K562 (cell line): ENCODE results near the gene ADAM22. TPM values are rescaled to one million over a fixed set of nuclear protein-coding genes. Genes with fewer than 3 reads are reported as not detected.
A peak's percentile ranks its signal among the peaks of the same experiment; 100 is the strongest.

Source experiments
- CBX3 ChIP-seq, 2 experiments: IDR thresholded peaks; 1 replicate in 1 of 2; 2 replicates in 1 of 2; pipeline ENCODE4 v1.6.1; 2012; ENCODE audit warnings: inconsistent platforms in 2 of 2, low read length in 2 of 2, borderline replicate concordance in 1 of 2, control low read depth in 1 of 2
- CGGBP1 ChIP-seq: fragments of 250-450 bp; sonication (Bioruptor Pico); IDR thresholded peaks from 2 replicates; pipeline ENCODE4 v1.9.0; 2021; ENCODE audit warnings: mild to moderate bottlenecking
- CREB3L1 ChIP-seq: fragments of 450-650 bp; IDR thresholded peaks from 2 replicates; pipeline ENCODE4 v1.6.1; 2014; ENCODE audit warnings: low read depth, mild to moderate bottlenecking, moderate library complexity, borderline replicate concordance
- ELF1 ChIP-seq: fragments of 200-800 bp; sonication (Bioruptor generic); IDR thresholded peaks from 2 replicates; pipeline ENCODE4 v1.6.1; 2016; ENCODE audit warnings: missing genetic modification characterization, missing compliant biosample characterization
- FOXK2 ChIP-seq, 2 experiments: fragments of 450-650 bp; IDR thresholded peaks in 1 of 2; conservative IDR thresholded peaks in 1 of 2; 2 replicates each; pipeline ENCODE4 v1.6.1; 2016; ENCODE audit warnings: low read depth in 2 of 2, mild to moderate bottlenecking in 1 of 2
- HMBOX1 ChIP-seq: sonication (generic); IDR thresholded peaks from 2 replicates; pipeline ENCODE4 v1.6.1; 2016
- HNRNPH1 ChIP-seq: fragments of 200-400 bp; formaldehyde crosslinking; optimal IDR thresholded peaks from 2 replicates; pipeline ENCODE3; 2017; ENCODE audit warnings: low read depth, mild to moderate bottlenecking, low read length, moderate library complexity
- IRF1 ChIP-seq: sonication (generic); formaldehyde crosslinking; IDR thresholded peaks from 2 replicates; pipeline ENCODE4 v1.8.0; 2022; ENCODE audit warnings: missing genetic modification reagents, mild to moderate bottlenecking, borderline replicate concordance
- NCOA1 ChIP-seq: fragments of 450-650 bp; IDR thresholded peaks from 2 replicates; pipeline ENCODE4 v1.6.1; 2016; ENCODE audit warnings: low read depth
- NELFE ChIP-seq: IDR thresholded peaks from 2 replicates; pipeline ENCODE4 v1.6.1; 2011; ENCODE audit warnings: mild to moderate bottlenecking; ENCODE audit not compliant: insufficient read depth, insufficient read length
- PKNOX1 ChIP-seq: fragments of 450-650 bp; IDR thresholded peaks from 2 replicates; pipeline ENCODE4 v1.6.1; 2016
- PURB ChIP-seq: sonication (generic); formaldehyde crosslinking; IDR thresholded peaks from 2 replicates; pipeline ENCODE4 v1.9.0; 2021; ENCODE audit warnings: low read depth, mild to moderate bottlenecking, missing genetic modification reagents
- RFX1 ChIP-seq: fragments of 450-650 bp; IDR thresholded peaks from 2 replicates; pipeline ENCODE4 v1.6.1; 2016; ENCODE audit warnings: mild to moderate bottlenecking, moderate library complexity
- XRCC5 ChIP-seq: fragments of 200-400 bp; formaldehyde crosslinking; IDR thresholded peaks from 2 replicates; pipeline ENCODE4 v1.6.1; 2017; ENCODE audit warnings: low read depth, mild to moderate bottlenecking, low read length
- ZKSCAN3 ChIP-seq: fragments of 250-450 bp; sonication (Bioruptor Pico); IDR thresholded peaks from 2 replicates; pipeline ENCODE4 v1.4.0; 2020
- ZNF174 ChIP-seq: fragments of 250-450 bp; sonication (Bioruptor Pico); IDR thresholded peaks from 2 replicates; pipeline ENCODE4 v1.4.0; 2020; ENCODE audit warnings: mild to moderate bottlenecking
- ZNF197 ChIP-seq: fragments of 200-800 bp; sonication (Bioruptor generic); IDR thresholded peaks from 2 replicates; pipeline ENCODE4 v1.6.1; 2016; ENCODE audit warnings: low read depth, missing genetic modification characterization, missing compliant biosample characterization
- polyA plus RNA-seq, 8 experiments: library from polyadenylated mRNA; depleted of rRNA in 4 of 8; stranded (reverse) in 5 of 8; unstranded in 3 of 8; fragments of >200 nt; fragmentation: Nextera tagmentation in 2 of 8; fragmentation: Illumina TruSeq in 1 of 8; extraction: Ambion mirVana in 2 of 8; extraction: Trizol in 1 of 8; gene quantifications; 2 replicates each; pipeline versions ENCODE4 v1.2.1 to v1.2.3, GENCODE V29; 2011 to 2014; ENCODE audit warnings: inconsistent platforms in 1 of 8, missing spikeins in 1 of 8
- total RNA-seq, 7 experiments: library from RNA; depleted of rRNA in 6 of 7; stranded (reverse); fragments of >200 nt in 6 of 7; fragmentation: Illumina TruSeq in 2 of 7; extraction: Trizol in 2 of 7; gene quantifications; 2 replicates each; pipeline versions ENCODE4 v1.2.1 to v1.2.3, GENCODE V29; 2011 to 2021; ENCODE audit warnings: low replicate concordance in 1 of 7
- TF ChIP-seq, protein P1 (sequence below): fragments of 150-350 bp; conservative IDR thresholded peaks from 2 replicates; pipeline ENCODE4 v1.6.1; 2014; ENCODE audit warnings: low read length
- TF ChIP-seq, protein P2 (sequence below): IDR thresholded peaks from 3 replicates; pipeline ENCODE4 v1.6.1; 2011; ENCODE audit warnings: borderline replicate concordance, mild to moderate bottlenecking; ENCODE audit not compliant: insufficient read length, insufficient read depth

Gene ADAM22
- total and polyA plus RNA-seq, 9 of the 15 experiments (the other 6 are each of a cell fraction or from before 2014, with no cell fraction given): 0.01 to 0.58 (median 0.18) TPM

GRCh38 chr7:88224601-88225275 lies 290.7 kb downstream of the ADAM22 start (continued):
- TF ChIP-seq, protein P1, sequence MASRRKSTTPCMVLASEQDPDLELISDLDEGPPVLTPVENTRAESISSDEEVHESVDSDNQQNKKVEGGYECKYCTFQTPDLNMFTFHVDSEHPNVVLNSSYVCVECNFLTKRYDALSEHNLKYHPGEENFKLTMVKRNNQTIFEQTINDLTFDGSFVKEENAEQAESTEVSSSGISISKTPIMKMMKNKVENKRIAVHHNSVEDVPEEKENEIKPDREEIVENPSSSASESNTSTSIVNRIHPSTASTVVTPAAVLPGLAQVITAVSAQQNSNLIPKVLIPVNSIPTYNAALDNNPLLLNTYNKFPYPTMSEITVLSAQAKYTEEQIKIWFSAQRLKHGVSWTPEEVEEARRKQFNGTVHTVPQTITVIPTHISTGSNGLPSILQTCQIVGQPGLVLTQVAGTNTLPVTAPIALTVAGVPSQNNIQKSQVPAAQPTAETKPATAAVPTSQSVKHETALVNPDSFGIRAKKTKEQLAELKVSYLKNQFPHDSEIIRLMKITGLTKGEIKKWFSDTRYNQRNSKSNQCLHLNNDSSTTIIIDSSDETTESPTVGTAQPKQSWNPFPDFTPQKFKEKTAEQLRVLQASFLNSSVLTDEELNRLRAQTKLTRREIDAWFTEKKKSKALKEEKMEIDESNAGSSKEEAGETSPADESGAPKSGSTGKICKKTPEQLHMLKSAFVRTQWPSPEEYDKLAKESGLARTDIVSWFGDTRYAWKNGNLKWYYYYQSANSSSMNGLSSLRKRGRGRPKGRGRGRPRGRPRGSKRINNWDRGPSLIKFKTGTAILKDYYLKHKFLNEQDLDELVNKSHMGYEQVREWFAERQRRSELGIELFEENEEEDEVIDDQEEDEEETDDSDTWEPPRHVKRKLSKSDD: no peak
- TF ChIP-seq, protein P2, sequence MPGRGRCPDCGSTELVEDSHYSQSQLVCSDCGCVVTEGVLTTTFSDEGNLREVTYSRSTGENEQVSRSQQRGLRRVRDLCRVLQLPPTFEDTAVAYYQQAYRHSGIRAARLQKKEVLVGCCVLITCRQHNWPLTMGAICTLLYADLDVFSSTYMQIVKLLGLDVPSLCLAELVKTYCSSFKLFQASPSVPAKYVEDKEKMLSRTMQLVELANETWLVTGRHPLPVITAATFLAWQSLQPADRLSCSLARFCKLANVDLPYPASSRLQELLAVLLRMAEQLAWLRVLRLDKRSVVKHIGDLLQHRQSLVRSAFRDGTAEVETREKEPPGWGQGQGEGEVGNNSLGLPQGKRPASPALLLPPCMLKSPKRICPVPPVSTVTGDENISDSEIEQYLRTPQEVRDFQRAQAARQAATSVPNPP: no peak
- TF ChIP-seq RFX1: no peak
- no peak for TF ChIP-seq ZNF174 (CRISPR knock-in tag)
- TF ChIP-seq HMBOX1: 0 out of 2 replicates have a peak, but pooled peaks have one; percentile 14
- no peak for TF ChIP-seq FOXK2 (conservative IDR thresholded peaks at IDR 0.05 in 1 of 2, IDR thresholded peaks at IDR 0.05 in 1 of 2; ENCODE audit: low read depth in 2 of 2)
- no peak for TF ChIP-seq NCOA1
- TF ChIP-seq ZKSCAN3: no peak
- no peak for TF ChIP-seq HNRNPH1
- no peak for TF ChIP-seq PURB (CRISPR knock-in tag)
- no peak for TF ChIP-seq IRF1 (CRISPR knock-in tag)
- TF ChIP-seq CBX3 (IDR thresholded peaks at IDR 0.05; ENCODE audit: borderline replicate concordance in 1 of 2, low read length in 2 of 2): no peak
- no peak for TF ChIP-seq CREB3L1
- TF ChIP-seq ZNF197: no peak
- TF ChIP-seq PKNOX1: no peak
- no peak for TF ChIP-seq NELFE
- TF ChIP-seq ELF1 (tag): no peak
- TF ChIP-seq CGGBP1 (CRISPR knock-in tag): no peak
- TF ChIP-seq XRCC5: no peak
